ENCODE measurements around the gene HAL. TPM values are rescaled to one million over a fixed set of nuclear protein-coding genes. Genes with fewer than 3 reads are reported as not detected.

HAL gene
- total RNA-seq, 4 donors from 2014 or later: 0.29 to 1.1 TPM; not detected in 2

DNA sequence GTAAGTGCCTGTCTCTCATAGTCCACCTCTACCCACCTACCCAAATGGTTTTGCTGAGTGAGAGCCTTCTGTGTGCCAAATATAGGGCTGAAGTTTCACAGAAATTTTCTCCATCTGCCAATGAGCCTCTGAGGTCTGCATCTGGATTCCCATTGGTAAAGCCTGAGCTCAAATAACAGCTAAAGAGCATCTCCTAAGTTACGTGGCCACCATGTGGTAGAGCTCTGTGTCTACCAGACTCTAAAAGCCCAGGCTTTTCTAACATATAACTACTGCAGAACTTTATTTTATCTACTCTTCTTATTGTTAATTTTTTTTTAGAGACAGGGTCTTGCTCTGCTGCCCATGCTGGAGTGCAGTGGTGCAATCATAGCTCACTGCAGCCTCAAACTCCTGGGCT, 37.0 kb downstream of the HAL start:
- H3K27ac ChIP-seq: no peak overlapping the region
- TF ChIP-seq, protein P1, sequence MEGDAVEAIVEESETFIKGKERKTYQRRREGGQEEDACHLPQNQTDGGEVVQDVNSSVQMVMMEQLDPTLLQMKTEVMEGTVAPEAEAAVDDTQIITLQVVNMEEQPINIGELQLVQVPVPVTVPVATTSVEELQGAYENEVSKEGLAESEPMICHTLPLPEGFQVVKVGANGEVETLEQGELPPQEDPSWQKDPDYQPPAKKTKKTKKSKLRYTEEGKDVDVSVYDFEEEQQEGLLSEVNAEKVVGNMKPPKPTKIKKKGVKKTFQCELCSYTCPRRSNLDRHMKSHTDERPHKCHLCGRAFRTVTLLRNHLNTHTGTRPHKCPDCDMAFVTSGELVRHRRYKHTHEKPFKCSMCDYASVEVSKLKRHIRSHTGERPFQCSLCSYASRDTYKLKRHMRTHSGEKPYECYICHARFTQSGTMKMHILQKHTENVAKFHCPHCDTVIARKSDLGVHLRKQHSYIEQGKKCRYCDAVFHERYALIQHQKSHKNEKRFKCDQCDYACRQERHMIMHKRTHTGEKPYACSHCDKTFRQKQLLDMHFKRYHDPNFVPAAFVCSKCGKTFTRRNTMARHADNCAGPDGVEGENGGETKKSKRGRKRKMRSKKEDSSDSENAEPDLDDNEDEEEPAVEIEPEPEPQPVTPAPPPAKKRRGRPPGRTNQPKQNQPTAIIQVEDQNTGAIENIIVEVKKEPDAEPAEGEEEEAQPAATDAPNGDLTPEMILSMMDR (IDR thresholded peaks at IDR 0.05): no peak
- no peak for TF ChIP-seq POLR2A (IDR thresholded peaks at IDR 0.05)
- intact Hi-C loops (cut with DNase I; ENCODE audit: low total_unique reads): no loop called here
- no peaks in the 10 kb centered on the region for H3K4me1 ChIP-seq
- H3K27me3 ChIP-seq: no peaks in the 10 kb centered on the region
- no peaks in the 10 kb centered on the region for H3K9me3 ChIP-seq
- H3K36me3 ChIP-seq: no peaks in the 10 kb centered on the region
- DNase-seq: no peak
- H3K4me3 ChIP-seq: no peak overlapping the region

DNA sequence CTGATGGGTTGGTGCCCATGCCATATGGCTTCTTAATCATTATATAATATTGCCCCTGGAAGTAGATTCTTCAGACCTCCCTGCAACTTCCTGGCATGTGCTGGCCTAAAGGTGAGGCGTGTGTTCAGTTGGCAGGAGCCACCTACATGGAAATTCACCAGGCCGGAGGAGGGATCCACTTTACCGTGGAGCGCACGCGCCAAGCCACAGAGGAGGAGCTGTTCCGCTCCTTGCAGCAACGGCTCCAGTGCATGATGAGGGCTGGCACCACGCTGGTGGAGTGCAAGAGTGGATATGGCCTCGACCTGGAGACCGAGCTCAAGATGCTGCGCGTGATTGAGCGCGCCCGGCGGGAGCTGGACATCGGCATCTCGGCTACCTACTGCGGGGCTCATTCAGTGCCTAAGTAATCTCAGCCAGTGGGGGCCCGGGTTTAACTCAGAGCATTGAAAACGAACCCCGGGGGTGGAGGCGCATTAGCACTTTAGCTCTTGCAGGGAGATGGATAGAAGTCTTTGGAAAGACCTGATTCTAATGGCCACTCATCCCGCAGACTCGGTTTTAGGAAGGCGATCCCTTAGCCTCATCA, 39.5 kb downstream of the HAL start:
- no peaks in the 10 kb centered on the region for H3K4me1 ChIP-seq
- intact Hi-C loops (cut with DNase I; ENCODE audit: low total_unique reads): no loop called here
- H3K9me3 ChIP-seq: no peaks in the 10 kb centered on the region
- DNase-seq: no peak
- TF ChIP-seq POLR2A (IDR thresholded peaks at IDR 0.05): no peak
- TF ChIP-seq, protein P1 (IDR thresholded peaks at IDR 0.05): no peak
- H3K4me3 ChIP-seq: no peak overlapping the region
- no peaks in the 10 kb centered on the region for H3K36me3 ChIP-seq
- H3K27ac ChIP-seq: no peak overlapping the region
- H3K27me3 ChIP-seq: no peaks in the 10 kb centered on the region

DNA sequence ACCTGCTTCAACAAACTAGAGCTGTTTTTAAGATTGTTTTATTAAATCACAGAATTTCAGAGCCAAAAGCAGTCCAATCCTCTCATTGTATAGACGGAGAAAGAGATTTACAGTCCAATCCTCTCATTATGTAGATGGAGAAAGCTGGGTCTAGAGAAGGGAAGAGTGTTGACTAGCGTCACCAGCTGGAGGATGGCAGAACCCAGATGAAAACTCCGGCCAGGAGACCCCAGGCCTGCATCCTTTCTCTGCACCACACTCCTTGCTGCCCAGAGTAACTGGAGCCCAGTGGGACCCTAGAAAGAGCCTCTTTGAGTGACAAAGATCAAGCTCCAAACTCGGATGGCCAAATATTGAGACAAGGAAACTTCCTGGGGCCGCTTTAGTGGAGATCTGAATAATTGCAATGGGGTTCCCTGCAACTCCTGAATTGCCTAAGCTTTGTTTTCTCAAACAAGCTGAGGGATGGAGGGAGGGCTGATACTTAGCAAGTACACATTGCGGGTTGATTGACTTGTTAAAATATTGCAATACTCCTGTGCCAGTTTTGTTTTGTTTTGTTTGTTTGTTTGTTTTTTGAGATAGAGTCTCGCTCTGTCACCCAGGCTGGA, 40.5 kb downstream of the HAL start:
- no peaks in the 10 kb centered on the region for H3K4me1 ChIP-seq
- no peaks in the 10 kb centered on the region for H3K36me3 ChIP-seq
- intact Hi-C loops (cut with DNase I; ENCODE audit: low total_unique reads): no loop called here
- no peaks in the 10 kb centered on the region for H3K27me3 ChIP-seq
- H3K9me3 ChIP-seq: no peaks in the 10 kb centered on the region
- no peak for DNase-seq
- H3K4me3 ChIP-seq: no peak overlapping the region
- TF ChIP-seq, protein P1 (IDR thresholded peaks at IDR 0.05): no peak
- no peak for TF ChIP-seq POLR2A (IDR thresholded peaks at IDR 0.05)
- no peak overlapping the region for H3K27ac ChIP-seq

DNA sequence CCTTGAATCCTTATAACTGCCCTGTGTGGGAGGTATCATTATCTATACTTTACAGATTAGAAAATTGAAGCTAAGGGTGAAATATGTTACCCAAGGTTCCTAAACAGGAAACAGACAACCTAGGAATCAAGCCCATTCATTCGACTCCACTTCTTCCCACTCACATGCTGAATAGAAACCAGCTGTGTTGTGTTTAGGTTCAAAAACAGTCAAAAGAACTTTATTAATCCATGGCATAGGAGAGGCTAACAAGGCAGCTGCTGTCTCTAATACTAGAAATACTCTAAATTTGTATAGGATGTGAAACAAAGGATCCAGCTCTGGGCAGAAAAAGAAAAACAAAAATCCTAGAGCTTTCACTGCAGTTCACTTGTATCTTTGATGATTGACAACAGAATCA, 43.1 kb downstream of the HAL start:
- intact Hi-C loops (cut with DNase I; ENCODE audit: low total_unique reads): no loop called here
- TF ChIP-seq POLR2A (IDR thresholded peaks at IDR 0.05): no peak
- TF ChIP-seq, protein P1 (IDR thresholded peaks at IDR 0.05): no peak
- H3K36me3 ChIP-seq: no peaks in the 10 kb centered on the region

DNA sequence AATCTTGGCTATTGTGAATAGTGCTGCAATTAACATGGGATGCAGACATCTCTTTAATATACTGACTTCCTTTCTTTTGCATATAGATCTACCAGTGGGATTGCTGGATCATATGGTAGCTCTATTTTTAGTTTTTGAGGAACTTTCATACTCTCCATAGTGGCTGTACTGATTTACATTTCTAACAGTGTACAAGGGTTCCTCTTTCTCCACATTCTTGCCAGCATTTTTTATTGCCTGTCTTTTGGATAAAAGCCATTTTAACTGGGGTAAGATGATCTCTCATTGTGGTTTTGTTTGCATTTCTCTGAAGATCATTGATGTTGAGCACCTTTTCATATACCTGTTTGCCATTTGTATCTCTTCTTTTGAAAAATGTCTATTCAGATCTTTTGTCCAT, 44.6 kb downstream of the HAL start:
- intact Hi-C loops (cut with DNase I; ENCODE audit: low total_unique reads): no loop called here
- no peak overlapping the region for H3K4me3 ChIP-seq
- no peaks in the 10 kb centered on the region for H3K27me3 ChIP-seq
- no peaks in the 10 kb centered on the region for H3K36me3 ChIP-seq
- no peak overlapping the region for H3K27ac ChIP-seq
- H3K4me1 ChIP-seq: no peaks in the 10 kb centered on the region
- TF ChIP-seq POLR2A (IDR thresholded peaks at IDR 0.05): no peak
- TF ChIP-seq, protein P1 (IDR thresholded peaks at IDR 0.05): no peak
- H3K9me3 ChIP-seq: no peaks in the 10 kb centered on the region
- no peak for DNase-seq

More for the DNA sequence above, 43.1 kb downstream of the HAL start:
- H3K9me3 ChIP-seq: no peaks in the 10 kb centered on the region
- H3K27ac ChIP-seq: no peak overlapping the region
- H3K4me3 ChIP-seq: no peak overlapping the region
- H3K4me1 ChIP-seq: no peaks in the 10 kb centered on the region
- no peak for DNase-seq
- H3K27me3 ChIP-seq: no peaks in the 10 kb centered on the region
